HG03103 (cell line): ENCODE measurements around the gene PI4KA.
A peak's percentile ranks its signal among the peaks of the same experiment; 100 is the strongest.

Experiments used
- ATAC-seq: cut with Tn5 transposase; IDR thresholded peaks from one replicate; pipeline ENCODE4 v1.9.1; 2021; ENCODE audit warnings: low read depth; ENCODE audit not compliant: unreplicated experiment

The PI4KA gene

DNA sequence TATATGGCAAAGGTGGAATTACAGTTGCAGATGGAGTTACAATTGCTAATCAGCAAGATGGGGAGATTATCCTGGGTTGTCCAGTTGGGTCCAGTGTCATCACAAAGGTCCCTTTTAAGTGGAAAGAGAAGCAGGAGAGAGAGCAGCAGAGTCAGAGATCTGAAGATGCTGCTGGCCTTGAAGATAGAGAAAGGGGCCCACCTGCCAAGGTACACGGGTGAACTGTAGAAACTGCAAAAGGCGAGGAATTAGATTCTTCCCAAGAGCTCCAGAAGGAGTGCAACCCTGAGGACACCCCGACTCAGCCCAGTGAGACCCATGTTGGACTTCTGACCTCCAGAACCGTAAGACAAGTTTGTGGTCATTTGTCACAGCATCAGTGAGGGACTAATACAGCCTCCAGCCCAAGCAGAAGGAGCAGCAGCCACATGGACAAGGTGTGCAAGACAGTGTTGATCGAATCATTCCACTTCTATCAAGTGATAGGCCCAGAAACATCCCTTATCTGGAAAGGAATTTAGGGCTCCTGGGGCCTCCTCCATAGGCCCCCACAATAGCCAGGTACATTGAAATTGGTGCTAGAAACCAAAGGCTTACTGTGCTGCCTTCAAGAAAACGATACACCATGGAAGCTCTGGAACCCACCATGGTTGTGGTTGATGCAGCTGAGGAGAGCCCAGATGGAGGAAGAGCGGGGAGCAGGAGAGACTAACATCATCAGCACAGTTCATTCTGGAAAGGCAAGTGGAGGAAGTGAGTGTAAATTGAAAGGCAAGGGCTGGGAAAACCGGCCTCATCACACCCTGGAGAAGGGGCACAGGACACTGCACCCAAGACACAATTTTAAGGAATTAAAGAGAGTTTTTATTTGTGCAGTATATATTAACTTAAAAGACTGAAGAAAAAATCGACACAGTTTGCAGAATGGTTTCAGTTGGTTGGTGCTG lies 23.5 kb upstream of the PI4KA start:
- ATAC-seq = no peak

DNA sequence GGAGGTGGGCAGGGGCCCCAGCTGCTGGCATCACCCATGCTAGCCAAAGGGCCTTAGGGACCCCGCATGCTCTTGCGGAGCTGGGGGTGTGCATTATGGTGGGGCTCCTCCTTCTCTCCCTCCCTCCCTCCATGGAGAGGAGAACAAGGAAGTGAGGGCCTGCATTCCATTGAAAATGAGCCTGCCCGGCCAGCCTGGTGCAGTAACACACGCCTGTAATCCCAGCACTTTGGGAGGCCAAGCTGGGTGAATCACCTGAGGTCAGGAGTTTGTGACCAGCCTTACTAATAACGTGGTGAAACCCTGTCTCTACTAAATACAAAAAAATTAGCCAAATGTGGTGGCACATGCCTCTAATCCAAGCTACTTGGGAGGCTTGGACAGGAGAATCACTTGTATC lies 22.6 kb upstream of the PI4KA start:
- ATAC-seq = no peak

DNA sequence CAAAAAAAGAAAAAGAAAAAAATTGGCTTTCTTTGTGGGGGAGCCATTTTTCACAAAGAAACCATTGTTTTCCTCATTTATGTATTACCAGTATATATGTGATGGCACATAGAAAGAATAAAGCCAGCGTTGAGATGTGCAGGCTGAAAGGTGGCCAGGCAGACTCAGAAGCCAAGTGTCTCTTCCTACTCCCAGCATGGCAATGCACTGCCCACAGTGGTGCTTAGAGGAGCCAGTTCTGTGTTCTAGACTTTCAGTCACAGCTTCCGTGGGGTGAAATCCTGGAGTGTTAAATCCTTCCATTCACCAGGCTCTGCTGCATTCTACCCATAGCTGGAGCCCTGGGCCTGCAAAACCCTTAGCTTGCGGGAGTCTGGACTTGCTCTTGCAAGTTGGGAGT lies 19.1 kb upstream of the PI4KA start:
- ATAC-seq = no peak

DNA sequence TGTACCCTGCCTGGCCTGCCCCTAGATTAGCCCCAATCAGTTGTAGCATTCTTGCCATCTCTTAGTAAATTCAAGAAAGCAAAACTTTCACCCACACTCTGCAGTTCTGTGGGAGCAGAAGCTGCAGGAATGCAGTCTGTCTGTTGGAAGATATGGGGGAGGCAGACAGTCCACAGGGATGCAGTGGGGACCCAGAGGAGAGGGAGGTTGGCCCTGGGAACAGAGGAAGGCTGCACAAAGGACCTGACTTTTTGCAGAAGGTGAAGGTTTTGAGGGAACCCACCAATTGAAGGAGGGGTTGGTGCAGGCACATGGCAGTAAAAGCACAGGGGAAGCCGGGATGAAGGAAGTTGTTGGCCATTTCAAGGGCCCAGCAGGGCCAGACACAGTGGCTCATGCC lies 16.7 kb upstream of the PI4KA start:
- no peak for ATAC-seq

DNA sequence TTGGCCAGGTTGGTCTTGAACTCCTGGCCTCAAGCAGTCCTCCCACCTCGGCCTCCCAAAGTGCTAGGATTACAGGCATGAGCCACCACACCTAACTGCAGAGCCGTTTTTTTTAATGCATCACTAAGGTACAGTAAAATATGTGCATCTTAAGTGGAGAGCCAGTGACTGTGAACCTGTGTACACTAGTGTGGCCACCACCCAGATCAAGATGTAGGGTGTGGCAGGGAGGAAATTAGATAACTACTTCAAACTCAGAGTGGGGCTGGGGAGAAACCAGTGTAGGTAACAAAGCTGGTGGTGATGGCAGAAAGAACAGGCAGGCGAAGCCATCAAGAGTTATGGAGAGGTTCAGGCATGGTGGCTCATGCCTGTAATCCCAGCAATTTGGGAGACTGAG lies 14.6 kb upstream of the PI4KA start:
- no peak for ATAC-seq

DNA sequence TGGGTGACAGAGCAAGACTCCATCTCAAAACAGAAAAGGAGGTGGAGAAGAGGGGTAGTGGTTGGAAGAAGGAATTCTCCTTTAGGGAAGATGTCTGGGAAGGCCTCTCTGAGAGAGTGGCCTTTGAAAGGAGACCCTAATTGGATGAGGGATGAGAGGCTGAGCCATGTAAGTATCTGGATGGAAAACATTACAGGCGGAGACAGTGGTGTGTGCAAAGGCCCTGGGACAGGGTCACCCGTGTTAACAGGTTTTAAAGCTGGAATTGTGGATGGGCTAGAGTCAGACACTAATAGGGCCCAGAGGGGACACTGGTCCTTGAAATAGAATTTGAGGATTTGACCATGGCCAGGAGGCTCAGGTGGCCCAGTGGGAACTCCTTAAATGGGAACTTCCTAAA lies 10.6 kb upstream of the PI4KA start:
- no peak for ATAC-seq

DNA sequence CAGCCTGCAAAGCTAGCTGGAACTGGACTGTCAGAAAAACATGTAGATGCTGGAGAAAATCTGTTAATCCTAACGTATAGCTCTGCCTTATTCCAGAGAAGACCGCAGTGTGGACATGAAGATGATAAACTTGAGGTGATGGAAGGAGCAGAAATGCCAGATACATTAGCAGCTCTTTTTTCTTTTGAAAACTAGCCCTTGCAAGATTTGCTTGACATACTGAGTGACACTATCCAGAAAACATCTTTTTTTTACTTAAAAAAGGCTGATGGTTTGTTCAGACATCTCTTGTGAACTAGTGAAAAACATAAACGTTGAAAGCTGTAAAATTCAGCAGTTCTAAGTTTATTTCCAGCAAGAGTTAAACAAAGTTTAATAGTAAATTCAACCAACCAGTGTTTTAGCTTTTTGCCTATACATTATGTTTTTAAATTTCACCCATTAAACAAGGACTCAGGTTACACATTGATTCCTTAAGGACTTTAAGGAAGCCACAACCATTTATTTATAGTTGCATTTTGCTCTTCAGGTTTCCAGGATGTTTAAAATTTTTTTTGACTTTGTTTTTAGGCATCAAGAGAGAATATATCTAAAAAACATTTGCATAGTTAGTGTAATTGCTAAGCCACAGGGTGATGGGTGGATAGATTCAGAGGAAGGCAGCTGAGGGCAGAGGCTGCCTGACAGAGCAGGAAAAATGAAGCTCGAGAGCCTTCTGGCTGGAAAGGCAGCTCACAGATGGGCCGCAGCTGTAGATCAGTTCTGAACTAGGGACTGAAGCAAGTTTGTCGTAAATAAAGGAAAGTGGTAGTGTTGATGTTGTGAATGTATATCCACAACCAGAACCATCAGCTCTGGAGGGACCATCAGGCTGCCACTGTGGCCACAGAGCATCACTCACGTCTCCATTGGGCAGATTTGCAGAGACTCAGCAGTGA lies 9.7 kb upstream of the PI4KA start:
- no peak for ATAC-seq

DNA sequence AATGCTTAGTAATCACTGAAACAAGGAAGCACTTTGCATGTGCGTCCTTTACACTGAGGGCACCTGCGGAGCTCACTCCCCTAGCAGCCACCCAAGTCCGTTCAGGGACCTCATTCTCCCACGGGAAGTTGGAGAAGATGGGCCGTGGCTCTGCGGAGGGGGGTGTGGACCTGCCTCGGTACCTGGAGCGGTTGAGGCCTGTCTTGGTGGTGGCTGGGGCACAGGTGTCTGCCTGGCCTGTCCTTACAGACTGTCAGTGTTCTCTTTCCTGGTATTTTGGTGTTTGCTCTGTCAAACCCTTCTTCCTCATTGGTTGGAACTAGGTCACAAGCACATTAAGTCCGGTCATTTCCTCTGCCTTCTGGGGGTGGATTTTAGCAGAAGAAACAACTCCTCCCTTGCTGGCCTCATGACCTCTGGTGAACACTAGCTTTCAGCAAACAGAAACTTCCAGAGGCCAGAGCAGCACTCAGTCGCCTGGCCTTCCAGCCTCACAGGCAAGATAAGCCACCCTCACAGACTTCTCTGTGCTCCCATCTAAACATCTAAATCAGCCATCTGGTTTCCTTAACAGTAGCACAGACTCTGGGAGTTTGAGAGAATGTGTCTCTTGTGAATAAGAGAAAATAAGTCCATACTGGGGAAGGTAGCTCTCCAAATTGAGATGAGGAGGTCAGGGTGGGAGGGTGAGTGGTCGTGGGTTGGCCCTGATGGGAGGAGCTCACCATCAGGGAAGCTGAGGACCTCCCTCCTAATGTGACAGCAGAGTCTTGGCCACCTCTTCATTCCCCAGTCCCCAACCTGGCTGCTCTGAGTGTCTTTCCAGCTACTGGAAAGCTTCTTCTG lies 8.8 kb upstream of the PI4KA start:
- no peak for ATAC-seq

DNA sequence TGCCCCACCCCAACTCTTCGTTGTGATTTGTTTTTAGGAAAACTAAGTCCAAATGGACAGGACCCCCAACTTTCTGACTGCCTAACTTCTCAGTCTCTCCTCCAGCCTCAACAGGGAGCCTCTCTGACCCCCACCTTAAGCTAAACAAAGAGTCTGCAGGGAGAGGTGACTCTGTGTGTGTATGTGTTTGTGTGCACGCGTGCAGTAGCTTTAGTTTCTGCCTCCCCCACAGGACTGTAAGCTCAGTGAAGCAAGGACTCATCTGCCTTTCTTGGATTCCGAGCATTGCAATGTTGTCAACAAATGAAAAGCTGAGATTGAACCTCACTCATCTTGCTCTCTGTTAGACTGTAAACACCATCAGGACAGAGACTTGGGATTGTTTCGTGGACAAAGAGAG lies 8.1 kb upstream of the PI4KA start:
- ATAC-seq = no peak

DNA sequence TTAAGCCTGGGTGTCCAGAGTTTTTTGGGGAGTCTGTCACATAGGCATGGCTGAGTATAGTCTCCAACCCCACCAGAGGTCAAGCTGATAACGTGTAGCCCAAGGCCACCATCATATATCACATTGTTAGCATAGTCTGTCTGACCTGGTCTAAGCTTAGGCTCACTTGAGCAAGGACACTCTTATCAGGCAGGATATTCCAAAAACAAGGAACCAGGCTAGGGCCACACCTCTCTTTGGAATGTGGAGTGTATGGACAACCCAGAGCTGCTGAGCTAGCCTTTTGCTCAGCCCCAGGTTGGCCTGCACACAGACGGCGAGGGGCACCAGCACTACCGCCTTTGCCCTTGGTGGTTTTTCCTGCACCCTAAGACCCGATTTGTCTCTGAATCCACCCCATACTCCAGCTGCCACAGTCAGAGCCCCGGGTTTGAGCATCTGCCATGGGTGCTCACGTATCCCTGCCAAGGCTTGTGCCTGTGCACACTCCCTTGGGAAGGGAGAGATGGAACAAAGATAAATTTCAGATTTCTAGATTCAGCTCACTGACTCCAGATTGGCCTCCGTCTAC lies 7.3 kb upstream of the PI4KA start:
- no peak for ATAC-seq

DNA sequence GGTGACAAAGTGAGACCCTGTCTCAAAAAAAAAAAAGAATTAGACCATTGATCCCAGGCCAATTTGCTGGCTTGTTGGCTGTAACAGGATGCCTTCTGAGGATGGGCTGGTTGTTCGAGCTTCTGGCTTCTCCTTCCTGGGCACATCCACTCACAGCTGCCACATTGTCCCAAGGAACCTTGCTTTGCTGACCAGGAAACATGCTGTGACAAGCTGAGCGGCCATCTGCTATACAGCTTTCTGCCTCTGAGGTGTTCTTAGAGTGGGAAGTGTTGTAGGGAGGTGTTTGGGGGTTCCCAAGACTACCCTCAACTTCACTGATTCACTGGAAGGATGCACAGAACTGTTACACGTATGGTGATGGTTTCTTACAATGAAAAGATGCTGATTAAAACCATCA lies 6.7 kb upstream of the PI4KA start:
- ATAC-seq = no peak

DNA sequence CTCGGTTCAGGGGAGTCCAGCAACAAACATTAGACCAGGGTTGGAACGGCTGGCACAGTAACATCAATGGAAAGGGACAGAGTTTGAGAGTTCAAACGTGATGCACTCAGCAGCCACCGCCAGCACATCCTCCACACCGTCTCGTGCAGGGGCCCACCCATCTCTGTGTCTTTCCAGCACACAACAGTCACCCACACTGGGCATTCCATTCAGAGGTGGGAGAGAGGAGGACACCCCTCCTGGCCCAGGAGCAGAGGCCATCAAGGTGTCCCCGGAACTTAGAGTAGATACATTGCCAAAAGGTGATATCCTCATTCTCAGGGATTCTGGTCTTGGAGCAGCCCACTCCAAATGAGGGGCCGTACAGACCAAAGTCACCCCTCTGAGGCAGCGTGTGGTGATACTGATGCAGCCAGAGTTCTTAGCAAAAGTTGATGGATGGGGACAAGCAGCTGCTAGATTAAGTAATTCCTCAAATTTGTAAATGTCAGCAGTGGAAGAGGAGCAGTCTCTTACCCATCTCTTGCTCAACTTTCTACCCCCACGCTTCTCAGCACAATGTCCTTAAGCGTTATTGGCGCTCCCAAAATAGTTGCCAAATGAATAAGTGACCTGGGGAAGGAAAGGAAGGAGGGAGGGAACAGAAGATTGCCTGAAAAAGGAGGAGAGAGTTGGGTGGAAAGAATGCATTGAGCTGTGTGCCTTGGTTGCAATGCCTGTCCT lies 5.7 kb upstream of the PI4KA start:
- ATAC-seq = no peak

DNA sequence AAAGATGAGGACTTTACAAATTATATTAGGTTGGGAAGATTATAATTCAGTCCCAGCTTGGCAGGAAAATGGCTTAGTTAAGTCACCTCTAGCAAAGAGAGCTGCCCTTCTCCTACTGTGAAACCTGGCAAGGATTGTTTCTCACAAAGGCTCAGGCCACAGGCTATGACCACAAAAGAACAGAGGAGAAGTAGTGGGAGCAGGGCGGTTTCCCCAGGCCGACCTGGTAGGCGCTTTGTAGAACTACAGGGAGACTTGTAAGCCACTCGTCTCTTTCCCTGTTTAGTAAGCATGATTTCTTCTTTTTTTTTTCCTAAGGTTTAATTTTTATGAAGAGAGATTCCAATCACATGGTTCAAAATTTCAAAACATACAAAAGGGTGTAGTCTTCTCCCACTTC lies 4.8 kb upstream of the PI4KA start:
- no peak for ATAC-seq

DNA sequence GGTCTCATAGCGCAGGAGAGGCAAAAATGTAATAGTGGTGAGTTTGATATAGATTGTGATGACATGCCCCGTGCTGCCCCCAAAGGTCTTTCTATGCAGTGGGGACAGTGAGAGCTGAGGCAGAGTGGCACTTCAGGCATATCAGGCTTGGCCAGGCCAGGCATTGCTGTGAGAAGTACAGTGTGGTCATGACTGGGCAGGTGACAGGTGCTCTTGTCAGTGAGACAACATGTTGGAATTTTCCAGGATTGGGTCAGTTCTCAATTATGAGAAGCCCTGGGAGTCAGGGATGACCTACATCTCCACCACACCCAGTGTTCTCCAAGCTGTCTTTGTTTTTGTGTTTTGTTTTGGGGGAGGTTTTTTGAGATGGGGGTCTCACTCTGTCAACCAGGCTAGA lies 3.9 kb upstream of the PI4KA start:
- no peak for ATAC-seq

DNA sequence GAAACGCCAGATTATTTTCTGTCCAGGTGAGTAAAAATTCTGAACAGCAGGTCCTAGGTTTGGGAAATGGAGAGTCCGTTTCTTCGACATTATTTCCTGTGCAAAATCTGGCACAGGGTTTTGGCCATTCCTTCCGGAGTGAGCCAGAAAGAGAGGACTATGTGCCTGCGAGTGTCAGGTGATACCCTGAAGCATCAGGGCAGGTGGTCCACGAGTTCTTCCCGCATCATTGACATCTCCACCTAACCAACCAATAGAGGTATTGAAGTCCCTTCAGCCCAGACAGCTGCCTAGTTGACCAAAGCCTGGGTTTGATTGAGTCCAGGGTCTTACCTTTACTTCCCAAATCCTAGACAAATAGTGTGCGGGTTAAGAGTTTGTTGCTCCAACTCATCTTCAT lies 1.0 kb upstream of the PI4KA start:
- ATAC-seq = no peak

DNA sequence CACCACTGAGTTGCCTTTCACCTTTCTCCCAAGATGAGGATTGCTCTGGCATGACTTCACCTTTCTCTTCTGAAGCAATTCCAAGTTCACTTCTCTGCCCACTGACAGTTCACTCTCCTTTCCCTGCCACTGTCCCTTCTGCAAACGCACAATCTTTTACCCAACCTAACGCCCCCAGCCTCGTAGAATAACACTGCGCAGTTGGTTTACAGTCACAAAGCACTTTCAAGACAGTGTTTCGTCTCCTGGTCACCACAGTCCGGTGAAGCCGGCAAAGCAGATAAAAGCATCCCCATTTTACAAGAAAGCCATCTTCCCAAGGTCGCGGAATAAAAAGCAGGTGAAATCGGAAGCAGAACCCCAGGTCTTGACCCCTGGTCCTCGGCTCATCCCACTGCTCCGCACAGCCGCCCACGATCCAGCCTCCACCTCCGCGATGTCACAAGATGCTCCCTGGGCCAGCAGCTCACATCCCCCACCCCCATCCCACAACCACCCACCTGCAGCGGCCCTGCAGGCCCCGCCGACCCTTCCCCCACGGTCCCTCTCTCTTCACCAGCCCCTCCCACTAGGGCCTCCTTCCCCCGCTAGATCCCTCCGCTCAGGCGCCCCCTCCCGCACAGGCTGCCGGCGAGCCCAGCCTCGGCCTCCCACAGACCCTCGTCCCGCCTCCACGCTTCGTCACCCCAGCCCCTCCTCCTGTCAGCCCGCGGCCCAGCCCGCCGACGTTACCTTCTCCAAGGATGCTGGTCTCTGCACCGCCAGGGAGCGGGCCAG lies 585 bp downstream of the PI4KA start:
- ATAC-seq = peak; percentile 34

DNA sequence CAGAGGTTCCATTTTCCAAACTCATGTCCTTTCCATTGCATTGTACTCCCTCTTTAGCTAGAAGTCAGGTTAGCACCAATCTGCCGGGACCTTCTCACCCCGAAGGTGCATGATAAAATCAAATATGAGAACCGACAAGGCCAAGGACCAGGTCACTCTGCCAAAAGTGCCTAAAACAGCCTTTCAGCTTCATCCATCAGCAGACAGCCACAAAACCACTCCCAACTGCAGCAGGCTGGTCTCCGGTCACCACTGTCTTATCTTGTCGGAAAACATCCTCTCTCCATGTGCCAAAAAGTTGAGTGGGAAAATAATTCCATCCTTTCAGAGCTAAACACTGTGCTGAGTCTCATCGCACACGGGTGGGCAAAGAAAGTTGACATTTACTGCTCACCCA lies 1.4 kb downstream of the PI4KA start:
- ATAC-seq = no peak

DNA sequence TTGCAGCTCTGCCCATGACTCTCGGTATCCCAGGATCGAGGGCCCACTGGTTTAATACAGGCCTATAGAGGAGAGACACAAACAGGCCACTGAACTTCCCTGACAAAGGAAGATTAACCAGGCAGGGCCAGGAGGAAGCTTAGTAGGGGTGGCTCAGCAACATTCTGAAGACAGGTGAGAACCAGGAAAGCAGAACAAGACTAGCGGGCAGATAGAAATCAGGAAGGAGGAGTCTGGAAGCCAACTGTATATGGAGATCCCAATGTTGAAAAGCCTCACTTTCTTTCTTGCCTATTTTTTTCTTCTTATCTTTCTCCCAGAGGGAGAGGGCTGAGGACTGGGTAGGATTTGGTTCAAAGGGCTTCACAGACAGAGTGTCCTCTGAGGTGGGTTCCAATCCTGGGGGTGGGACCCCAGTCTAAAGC lies 5.4 kb downstream of the PI4KA start:
- ATAC-seq = no peak

DNA sequence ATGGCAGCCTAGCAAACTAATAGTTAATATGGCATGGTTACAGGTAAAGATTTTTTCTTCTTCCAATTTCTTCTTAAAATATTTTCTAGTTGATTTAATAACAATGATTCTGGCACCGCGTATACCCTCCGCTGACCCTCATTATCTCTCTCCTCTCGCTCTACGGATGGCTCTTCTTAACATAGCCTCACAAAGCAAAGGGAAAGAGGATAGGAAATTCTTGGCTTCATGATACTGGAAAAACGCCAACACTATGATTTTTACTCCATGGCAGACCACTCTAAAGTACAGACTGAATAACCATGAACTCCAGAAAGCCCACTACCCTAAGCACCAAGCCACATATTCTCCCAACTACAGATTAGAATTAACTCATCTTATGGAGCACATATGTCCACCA lies 6.1 kb downstream of the PI4KA start:
- no peak for ATAC-seq
